ENCODE data around the gene CD40LG.

DNA sequence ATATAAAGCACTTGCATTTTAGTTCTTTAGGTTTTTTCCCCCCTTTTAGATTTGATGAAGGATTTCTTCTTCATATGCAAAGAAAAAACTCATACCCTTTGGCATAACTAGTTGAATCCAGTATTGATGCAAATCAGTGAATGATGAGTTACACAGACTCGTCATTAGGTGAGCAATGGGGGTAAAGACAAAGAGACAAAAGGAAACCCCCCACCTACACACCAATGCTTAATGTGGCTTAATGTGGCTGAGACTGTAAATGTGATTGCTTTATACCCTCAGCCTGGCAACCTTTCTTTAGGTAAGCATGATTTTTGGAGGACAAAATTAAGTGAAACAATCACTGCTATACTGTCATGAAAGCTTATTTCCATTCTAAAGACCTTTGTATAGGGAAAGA lies 39.5 kb downstream of the CD40LG start:
- TF ChIP-seq, protein P1, sequence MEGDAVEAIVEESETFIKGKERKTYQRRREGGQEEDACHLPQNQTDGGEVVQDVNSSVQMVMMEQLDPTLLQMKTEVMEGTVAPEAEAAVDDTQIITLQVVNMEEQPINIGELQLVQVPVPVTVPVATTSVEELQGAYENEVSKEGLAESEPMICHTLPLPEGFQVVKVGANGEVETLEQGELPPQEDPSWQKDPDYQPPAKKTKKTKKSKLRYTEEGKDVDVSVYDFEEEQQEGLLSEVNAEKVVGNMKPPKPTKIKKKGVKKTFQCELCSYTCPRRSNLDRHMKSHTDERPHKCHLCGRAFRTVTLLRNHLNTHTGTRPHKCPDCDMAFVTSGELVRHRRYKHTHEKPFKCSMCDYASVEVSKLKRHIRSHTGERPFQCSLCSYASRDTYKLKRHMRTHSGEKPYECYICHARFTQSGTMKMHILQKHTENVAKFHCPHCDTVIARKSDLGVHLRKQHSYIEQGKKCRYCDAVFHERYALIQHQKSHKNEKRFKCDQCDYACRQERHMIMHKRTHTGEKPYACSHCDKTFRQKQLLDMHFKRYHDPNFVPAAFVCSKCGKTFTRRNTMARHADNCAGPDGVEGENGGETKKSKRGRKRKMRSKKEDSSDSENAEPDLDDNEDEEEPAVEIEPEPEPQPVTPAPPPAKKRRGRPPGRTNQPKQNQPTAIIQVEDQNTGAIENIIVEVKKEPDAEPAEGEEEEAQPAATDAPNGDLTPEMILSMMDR (conservative IDR thresholded peaks at IDR 0.05; ENCODE audit: low read length) = no peak
- TF ChIP-seq EZH2phosphoT487 (IDR thresholded peaks at IDR 0.05; ENCODE audit: borderline replicate concordance, low read depth, low read length) = no peak

Measured in OCI-LY7 (cell line).